Colon (tissue), 2 donors: ENCODE results near the gene DENND2C.
"Not testable (repeated sequence)": the region's sequence is repeated elsewhere in the genome, so short reads cannot be mapped to it uniquely, and the experiment has no call there.

Experiments
- FAIRE-seq: peaks from 2 replicates; lab custom pipeline; 2012; peaks lifted over from hg19 to GRCh38; lab: Jason Lieb, UNC
- donor health status: control.
- donor health status: control.

The DENND2C gene

DNA sequence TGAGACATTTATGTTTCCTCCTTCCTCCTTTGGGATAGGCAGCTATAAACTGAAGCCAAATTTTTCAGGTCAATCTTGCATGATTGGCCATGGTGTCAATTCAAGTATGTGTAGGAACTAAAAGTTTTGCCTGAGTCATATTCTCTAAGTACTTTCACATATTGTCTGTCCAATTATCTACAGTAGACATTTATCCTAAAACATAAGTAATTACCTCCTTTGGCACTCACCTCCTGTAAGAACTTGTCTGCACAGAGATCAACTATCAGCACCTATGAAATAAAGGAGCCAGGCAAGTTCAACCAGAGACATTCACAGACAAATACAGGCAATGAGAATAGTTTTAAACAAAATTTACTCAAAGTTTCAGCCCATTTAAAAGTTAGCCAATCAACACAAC, 74.2 kb downstream of the DENND2C start:
- FAIRE-seq: no peak

DNA sequence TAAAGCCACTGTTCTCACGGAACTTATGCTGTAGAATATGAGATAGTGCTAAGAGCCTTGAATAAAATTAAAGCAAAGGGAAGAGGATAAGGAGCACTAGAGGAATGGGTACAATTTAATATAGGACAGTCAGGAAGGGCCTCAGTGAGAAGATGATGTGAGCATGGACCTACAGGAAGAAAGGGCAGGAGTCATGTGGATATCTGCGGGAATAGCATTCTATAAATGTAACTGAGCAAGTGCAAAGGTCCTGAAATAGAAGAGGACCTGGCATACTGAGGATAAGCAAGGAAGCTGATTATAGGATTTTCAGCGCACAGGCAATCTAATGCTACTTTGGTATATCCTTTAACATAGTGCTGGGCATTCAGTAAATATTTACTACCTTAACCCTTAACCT, 75.8 kb downstream of the DENND2C start:
- no peak for FAIRE-seq

DNA sequence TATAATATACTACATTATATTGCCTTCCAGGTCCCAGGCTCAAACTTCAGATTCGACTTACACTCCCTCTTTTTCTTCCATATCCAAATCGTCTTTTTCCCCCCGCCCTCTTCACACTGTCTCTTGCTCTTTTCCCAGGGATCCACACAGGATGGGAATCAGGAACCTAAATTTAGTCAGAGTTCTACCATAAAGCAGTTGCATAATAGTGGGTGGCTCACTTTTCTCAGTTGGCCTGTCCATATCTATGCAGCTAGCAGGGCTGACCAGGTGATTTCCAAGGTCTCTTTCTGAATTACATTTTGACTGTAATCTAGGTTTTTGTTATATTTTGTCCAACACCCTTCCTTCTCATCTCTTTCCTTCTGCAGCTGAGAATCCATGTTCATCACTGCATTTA, 80.7 kb downstream of the DENND2C start:
- FAIRE-seq: no peak

- no peak for FAIRE-seq
Observed at GRCh38 chr1:114588196-114588689, 81.6 kb downstream of the DENND2C start.

GRCh38 chr1:114587203-114587991, 82.5 kb downstream of the DENND2C start:
- FAIRE-seq: no peak

- no peak for FAIRE-seq
Observed at GRCh38 chr1:114586513-114587047, 83.3 kb downstream of the DENND2C start.

GRCh38 chr1:114585231-114585630, 84.6 kb downstream of the DENND2C start:
- no peak for FAIRE-seq

- FAIRE-seq: peak; percentile 88
Observed at GRCh38 chr1:114581335-114582287, 88.2 kb downstream of the DENND2C start, which contains the start of gene BCAS2. TSS of gene BCAS2 (minus strand) at chr1:114581615. CDS start at chr1:114581591, 24 bp downstream.

- no peak for FAIRE-seq
Observed at GRCh38 chr1:114574365-114574764, 95.5 kb downstream of the DENND2C start.

GRCh38 chr1:114564141-114564540, 105.7 kb downstream of the DENND2C start:
- FAIRE-seq: no peak

- FAIRE-seq: not testable (repeated sequence)
Observed at GRCh38 chr1:114562978-114563510, 106.8 kb downstream of the DENND2C start.

GRCh38 chr1:114561333-114561732, 108.5 kb downstream of the DENND2C start:
- no peak for FAIRE-seq

- FAIRE-seq: no peak
Observed at GRCh38 chr1:114559356-114559755, 110.5 kb downstream of the DENND2C start.

DNA sequence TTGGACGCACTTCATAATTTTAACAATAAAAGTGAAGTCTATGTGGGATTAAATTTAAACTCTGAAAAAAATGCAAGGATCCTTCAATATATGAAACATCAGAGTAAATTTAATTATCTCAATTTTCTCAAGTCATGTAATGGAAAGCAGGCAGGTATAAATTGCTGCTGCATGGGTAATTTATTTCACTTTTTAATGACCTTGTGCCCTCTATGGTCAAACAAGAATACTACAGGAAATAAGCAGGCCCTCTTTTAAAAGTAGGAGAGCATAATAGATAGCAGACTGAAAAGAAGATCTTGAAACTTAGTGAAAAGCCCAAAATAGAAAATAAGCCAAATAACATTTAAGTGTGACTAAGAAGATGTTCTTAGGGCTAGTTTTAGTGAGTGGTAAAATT, 111.3 kb downstream of the DENND2C start:
- peak; percentile 21 for FAIRE-seq

GRCh38 chr1:114554577-114554976, 115.3 kb downstream of the DENND2C start:
- FAIRE-seq: no peak

- FAIRE-seq: no peak
Observed at GRCh38 chr1:114552106-114552639, 117.7 kb downstream of the DENND2C start.

DNA sequence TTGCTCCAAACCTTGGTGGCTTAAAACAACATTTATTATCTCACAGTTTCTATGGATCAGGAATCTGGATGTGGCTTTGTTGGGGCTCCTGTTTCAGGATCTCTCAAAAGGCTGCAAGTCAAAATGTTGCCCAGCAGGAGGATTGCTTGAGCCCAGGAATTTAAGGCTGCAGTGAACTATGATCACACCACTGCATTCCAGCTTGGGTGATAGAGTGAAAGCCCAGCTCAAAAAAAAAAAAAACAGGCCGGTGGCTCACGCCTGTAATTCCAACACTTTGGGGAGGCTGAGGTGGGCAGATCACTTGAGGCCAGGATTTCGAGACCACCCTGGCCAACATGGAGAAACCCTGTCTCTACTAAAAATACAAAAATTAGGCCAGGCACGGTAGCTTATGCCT, 118.4 kb downstream of the DENND2C start:
- FAIRE-seq: no peak

- no peak for FAIRE-seq
Observed at GRCh38 chr1:114550336-114550735, 119.5 kb downstream of the DENND2C start.

DNA sequence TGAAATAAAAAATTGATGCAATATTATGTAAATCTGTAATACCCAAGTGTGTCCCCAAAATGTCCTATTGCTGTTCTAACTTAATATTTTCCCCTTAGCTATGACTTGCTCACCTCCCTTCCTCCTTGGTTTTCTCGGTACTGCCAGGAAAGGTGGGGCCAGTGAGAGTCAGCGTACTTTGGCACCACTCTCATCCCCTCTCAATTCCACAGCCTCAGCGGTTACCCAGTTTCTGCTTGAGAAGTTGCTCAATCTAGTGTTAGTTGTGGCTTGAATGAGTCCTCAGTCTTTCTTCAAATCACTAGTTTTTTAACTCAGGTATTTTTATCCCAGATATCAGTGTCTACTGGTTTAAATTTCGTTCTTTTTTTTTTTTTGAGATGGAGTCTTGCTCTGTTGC, 120.7 kb downstream of the DENND2C start:
- FAIRE-seq: no peak

DNA sequence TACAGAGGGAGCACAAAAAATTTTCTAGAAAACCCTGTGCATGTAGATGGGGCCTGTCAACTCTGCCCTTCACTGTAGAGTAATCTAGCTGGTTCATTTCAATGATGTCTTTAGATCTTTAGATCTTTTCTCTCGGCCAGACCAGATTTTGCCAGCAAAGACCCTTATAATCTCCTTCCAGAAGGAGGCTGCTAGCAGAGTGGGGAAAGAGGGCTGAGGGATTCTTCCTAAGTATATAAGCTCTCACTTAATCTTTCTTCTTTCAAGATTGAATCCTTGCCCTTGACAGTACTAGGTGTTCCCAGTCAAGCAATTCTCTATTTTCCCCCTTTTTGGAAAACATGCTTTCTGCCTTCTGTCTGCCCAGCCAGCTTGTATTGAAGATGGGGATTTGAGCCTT, 122.8 kb downstream of the DENND2C start:
- no peak for FAIRE-seq

GRCh38 chr1:114545796-114546195, 124.1 kb downstream of the DENND2C start:
- no peak for FAIRE-seq

GRCh38 chr1:114545315-114545714, 124.5 kb downstream of the DENND2C start:
- FAIRE-seq: no peak
